Measurements from ENCODE around the gene CD63.

Gene CD63

GRCh38 chr12:55696141-55696540 lies 32.7 kb downstream of the CD63 start:
- Histone ChIP-seq H3F3A (ENCODE audit: insufficient read depth) (no peaks in the 10 kb centered on the region), H3K79me2 (ENCODE audit: insufficient read depth, low read length) (no peaks in the 10 kb centered on the region), H3K27me3 (ENCODE audit: low read length) (no peaks in the 10 kb centered on the region), H3K36me3 (ENCODE audit: low read length) (no peaks in the 10 kb centered on the region), H3K4me2 (ENCODE audit: low read depth, low read length, poor library complexity, severe bottlenecking) (no peak overlapping the region), H2AFZ (ENCODE audit: low read depth, low read length, severe bottlenecking) (no peak overlapping the region), H3K9ac (ENCODE audit: low read length) (no peak overlapping the region), H3K9me3 (ENCODE audit: insufficient read depth, low read length) (no peaks in the 10 kb centered on the region), H3K4me3 (ENCODE audit: insufficient read depth, low read length, poor library complexity, severe bottlenecking) (no peak overlapping the region), H3K27ac (ENCODE audit: low read depth, low read length) (no peak overlapping the region), H4K20me1 (ENCODE audit: low read depth, low read length) (no peaks in the 10 kb centered on the region), H3K9me2 (replicated peaks; ENCODE audit: insufficient read depth, low read length) (no peaks in the 10 kb centered on the region)
- no peak for TF ChIP-seq CTCF (IDR thresholded peaks at IDR 0.05; ENCODE audit: insufficient read depth, low read length, poor library complexity, severe bottlenecking)

- H3K9me2 ChIP-seq (replicated peaks; ENCODE audit: insufficient read depth, low read length) = no peaks in the 10 kb centered on the region
- no peak overlapping the region for H3K27ac ChIP-seq (ENCODE audit: low read depth, low read length)
- no peak overlapping the region for H2AFZ ChIP-seq (ENCODE audit: low read depth, low read length, severe bottlenecking)
- no peak overlapping the region for H3K4me3 ChIP-seq (ENCODE audit: insufficient read depth, low read length, poor library complexity, severe bottlenecking)
- no peak for TF ChIP-seq CTCF (IDR thresholded peaks at IDR 0.05; ENCODE audit: insufficient read depth, low read length, poor library complexity, severe bottlenecking)
- TF ChIP-seq EZH2phosphoT487 (conservative IDR thresholded peaks at IDR 0.05; ENCODE audit: low read length) = no peak
- no peaks in the 10 kb centered on the region for H4K20me1 ChIP-seq (ENCODE audit: low read depth, low read length)
- H3K9me3 ChIP-seq (ENCODE audit: insufficient read depth, low read length) = no peaks in the 10 kb centered on the region
- H3K36me3 ChIP-seq (ENCODE audit: low read length) = no peaks in the 10 kb centered on the region
- no peaks in the 10 kb centered on the region for H3K79me2 ChIP-seq (ENCODE audit: insufficient read depth, low read length)
- H3F3A ChIP-seq (ENCODE audit: insufficient read depth) = no peaks in the 10 kb centered on the region
- no peaks in the 10 kb centered on the region for H3K27me3 ChIP-seq (ENCODE audit: low read length)
- H3K9ac ChIP-seq (ENCODE audit: low read length) = no peak overlapping the region
- no peak overlapping the region for H3K4me2 ChIP-seq (ENCODE audit: low read depth, low read length, poor library complexity, severe bottlenecking)
These were observed 33.5 kb downstream of the CD63 start for GRCh38 chr12:55695349-55695748.

- Histone ChIP-seq H3K9ac (ENCODE audit: low read length) (no peak overlapping the region), H3K36me3 (ENCODE audit: low read length) (no peaks in the 10 kb centered on the region), H4K20me1 (ENCODE audit: low read depth, low read length) (no peaks in the 10 kb centered on the region), H2AFZ (ENCODE audit: low read depth, low read length, severe bottlenecking) (no peak overlapping the region), H3K9me2 (replicated peaks; ENCODE audit: insufficient read depth, low read length) (no peaks in the 10 kb centered on the region), H3K27me3 (ENCODE audit: low read length) (no peaks in the 10 kb centered on the region), H3F3A (ENCODE audit: insufficient read depth) (no peaks in the 10 kb centered on the region), H3K9me3 (ENCODE audit: insufficient read depth, low read length) (no peaks in the 10 kb centered on the region), H3K4me3 (ENCODE audit: insufficient read depth, low read length, poor library complexity, severe bottlenecking) (no peak overlapping the region), H3K79me2 (ENCODE audit: insufficient read depth, low read length) (no peaks in the 10 kb centered on the region), H3K4me2 (ENCODE audit: low read depth, low read length, poor library complexity, severe bottlenecking) (no peak overlapping the region), H3K27ac (ENCODE audit: low read depth, low read length) (no peak overlapping the region)
- no peak for TF ChIP-seq CTCF (IDR thresholded peaks at IDR 0.05; ENCODE audit: insufficient read depth, low read length, poor library complexity, severe bottlenecking)
- no peak for TF ChIP-seq EZH2phosphoT487 (conservative IDR thresholded peaks at IDR 0.05; ENCODE audit: low read length)
These were observed 34.2 kb downstream of the CD63 start for GRCh38 chr12:55694651-55695050.

GRCh38 chr12:55694188-55694515 lies 34.7 kb downstream of the CD63 start:
- H3F3A ChIP-seq (ENCODE audit: insufficient read depth) = no peaks in the 10 kb centered on the region
- no peak overlapping the region for H3K27ac ChIP-seq (ENCODE audit: low read depth, low read length)
- no peak overlapping the region for H3K4me2 ChIP-seq (ENCODE audit: low read depth, low read length, poor library complexity, severe bottlenecking)
- H3K9me3 ChIP-seq (ENCODE audit: insufficient read depth, low read length) = no peaks in the 10 kb centered on the region
- no peak overlapping the region for H3K9ac ChIP-seq (ENCODE audit: low read length)
- TF ChIP-seq CTCF (IDR thresholded peaks at IDR 0.05; ENCODE audit: insufficient read depth, low read length, poor library complexity, severe bottlenecking) (no peak), EZH2phosphoT487 (conservative IDR thresholded peaks at IDR 0.05; ENCODE audit: low read length) (no peak)
- no peaks in the 10 kb centered on the region for H3K9me2 ChIP-seq (replicated peaks; ENCODE audit: insufficient read depth, low read length)
- no peak overlapping the region for H3K4me3 ChIP-seq (ENCODE audit: insufficient read depth, low read length, poor library complexity, severe bottlenecking)
- H2AFZ ChIP-seq (ENCODE audit: low read depth, low read length, severe bottlenecking) = no peak overlapping the region
- H4K20me1 ChIP-seq (ENCODE audit: low read depth, low read length) = no peaks in the 10 kb centered on the region
- H3K27me3 ChIP-seq (ENCODE audit: low read length) = no peaks in the 10 kb centered on the region
- H3K79me2 ChIP-seq (ENCODE audit: insufficient read depth, low read length) = no peaks in the 10 kb centered on the region
- no peaks in the 10 kb centered on the region for H3K36me3 ChIP-seq (ENCODE audit: low read length)

Measured in SU-DHL-6 (cell line).